GM21360 (cell line): ENCODE data around the gene PPP1R9B.

ENCODE experiments used
- ATAC-seq: cut with Tn5 transposase; IDR thresholded peaks from one replicate; pipeline ENCODE4 v1.9.1; 2021; ENCODE audit warnings: mild to moderate bottlenecking, moderate library complexity; ENCODE audit not compliant: unreplicated experiment

Gene PPP1R9B

GRCh38 chr17:50188531-50188920, 38.0 kb upstream of the PPP1R9B start:
- no peak for ATAC-seq

GRCh38 chr17:50187751-50188530, 37.5 kb upstream of the PPP1R9B start:
- no peak for ATAC-seq

- no peak for ATAC-seq
These were observed 36.9 kb upstream of the PPP1R9B start for GRCh38 chr17:50187394-50187725.

- ATAC-seq = no peak
These were observed 36.4 kb upstream of the PPP1R9B start for GRCh38 chr17:50186661-50187393.

- no peak for ATAC-seq
These were observed 35.4 kb upstream of the PPP1R9B start for GRCh38 chr17:50185631-50186471.

GRCh38 chr17:50184611-50185398, 34.3 kb upstream of the PPP1R9B start:
- ATAC-seq = no peak

GRCh38 chr17:50184064-50184463, 33.6 kb upstream of the PPP1R9B start:
- ATAC-seq = no peak

- no peak for ATAC-seq
These were observed 33.0 kb upstream of the PPP1R9B start for GRCh38 chr17:50183421-50183994.

GRCh38 chr17:50182783-50183420, 32.4 kb upstream of the PPP1R9B start:
- no peak for ATAC-seq

- ATAC-seq = no peak
These were observed 31.4 kb upstream of the PPP1R9B start for GRCh38 chr17:50181591-50182560.

- no peak for ATAC-seq
These were observed 30.7 kb upstream of the PPP1R9B start for GRCh38 chr17:50181144-50181543.

GRCh38 chr17:50180620-50181019, 30.1 kb upstream of the PPP1R9B start:
- ATAC-seq = no peak

- no peak for ATAC-seq
These were observed 29.6 kb upstream of the PPP1R9B start for GRCh38 chr17:50180111-50180510.

- peak; percentile 65 for ATAC-seq
These were observed 27.7 kb upstream of the PPP1R9B start for GRCh38 chr17:50177983-50178834.

- ATAC-seq = no peak
These were observed 27.0 kb upstream of the PPP1R9B start for GRCh38 chr17:50177476-50177875.

- no peak for ATAC-seq
These were observed 26.3 kb upstream of the PPP1R9B start for GRCh38 chr17:50176559-50177357.
